Body of pancreas (tissue), 4 donors: ENCODE measurements around the gene ADAMTS3. TPM values are rescaled to one million over a fixed set of nuclear protein-coding genes. Genes with fewer than 3 reads are reported as not detected.

ENCODE experiments used
- ATAC-seq: fragments of 150-250 bp; one replicate; pipeline ENCODE4 v1.9.1; 2016
- DNase-seq, 4 donors: peaks; one replicate each; pipeline ENCODE4 v3.0.0-alpha.2; 2019
- H3K27ac ChIP-seq, 4 donors: fragments of 200-600 bp; sonication (generic); 1 replicate in 3 of 4; 2 replicates in 1 of 4; pipeline versions ENCODE4 v1.5.1 to v1.6.1; 2016 to 2019; ENCODE audit warnings: mild to moderate bottlenecking in 1 of 4, mixed read lengths in 1 of 4, moderate library complexity in 1 of 4
- H3K27me3 ChIP-seq, 2 donors: fragments of 200-600 bp; sonication (generic); one replicate each; pipeline ENCODE4 v1.6.0; 2016; ENCODE audit warnings: mild to moderate bottlenecking in 1 of 2
- H3K36me3 ChIP-seq, 2 donors: fragments of 200-600 bp; sonication (generic); replicated peaks in 1 of 2; 2 replicates each; pipeline ENCODE4 v1.5.1; 2016; ENCODE audit warnings: low read depth in 2 of 2; ENCODE audit not compliant: insufficient read depth in 1 of 2
- H3K4me1 ChIP-seq: fragments of 200-600 bp; sonication (generic); one replicate; pipeline ENCODE4 v1.6.0; 2016
- H3K4me3 ChIP-seq, 2 donors: fragments of 200-600 bp; sonication (generic); 1 replicate in 1 of 2; 2 replicates in 1 of 2; pipeline ENCODE4 v1.5.1; 2016 to 2019
- H3K9me3 ChIP-seq, 3 donors: fragments of 200-600 bp; sonication (generic); 1 replicate in 2 of 3; 2 replicates in 1 of 3; pipeline ENCODE4 v1.5.1; 2016
- POLR2A ChIP-seq, 3 donors: fragments of 450-650 bp; IDR thresholded peaks; one replicate each; pipeline ENCODE4 v1.6.1; 2016; ENCODE audit warnings: antibody characterized with exemption in 3 of 3, mild to moderate bottlenecking in 2 of 3
- WGBS, 2 donors: methylation state at CpG; one replicate each; pipeline ENCODE4 v1.1.5; 2017; 5-methylcytosine and 5-hydroxymethylcytosine counted together
- intact Hi-C: fragments of 100-400 bp; cut with DNase I; formaldehyde crosslinking; loops from one replicate; pipeline ENCODE4 v1.15.1; 2023
- total RNA-seq, 2 donors: library from RNA; depleted of rRNA; stranded (reverse); fragments of >200 nt; gene quantifications; one replicate each; pipeline ENCODE4 v1.1.0, GENCODE V29; 2016
- TF ChIP-seq, protein P1 (sequence below), 7 experiments: fragments of 450-650 bp in 4 of 7; fragments of 200-600 bp in 3 of 7; sonication (generic) in 3 of 7; IDR thresholded peaks; one replicate each; pipeline ENCODE4 v1.5.1; 2016 to 2019; ENCODE audit warnings: antibody characterized with exemption in 7 of 7

ADAMTS3 gene
- total RNA-seq, 2 donors from 2014 or later, result 0.26 to 0.33 TPM

DNA sequence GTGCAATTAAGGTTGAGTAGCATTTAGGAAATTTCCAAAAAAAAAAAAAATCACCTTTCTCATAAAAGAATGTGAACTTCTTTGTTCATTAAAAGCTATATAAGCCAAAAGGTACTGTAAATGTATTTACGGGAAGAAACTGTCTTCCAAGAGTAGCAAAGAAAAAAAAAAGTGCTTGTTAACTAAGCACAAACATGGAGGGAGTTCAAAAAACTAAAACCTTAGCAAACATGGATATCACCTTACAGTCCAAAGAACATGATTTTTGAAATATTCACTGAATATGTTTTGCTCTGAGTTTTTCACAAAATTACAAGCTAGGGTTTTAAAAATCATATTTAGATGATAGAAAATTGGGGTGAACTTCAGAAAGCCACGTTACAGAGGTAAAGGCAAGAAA lies 217.5 kb downstream of the ADAMTS3 start:
- DNase-seq, result no peak
- Histone ChIP-seq H3K27me3 (no peaks in the 10 kb centered on the region), H3K4me3 (no peak overlapping the region), H3K4me1 (no peaks in the 10 kb centered on the region), H3K27ac (no peak overlapping the region), H3K36me3 (no peaks in the 10 kb centered on the region), H3K9me3 (no peaks in the 10 kb centered on the region)
- intact Hi-C loops, result no loop called here
- no peak for TF ChIP-seq POLR2A (IDR thresholded peaks at IDR 0.05)
- TF ChIP-seq, protein P1, sequence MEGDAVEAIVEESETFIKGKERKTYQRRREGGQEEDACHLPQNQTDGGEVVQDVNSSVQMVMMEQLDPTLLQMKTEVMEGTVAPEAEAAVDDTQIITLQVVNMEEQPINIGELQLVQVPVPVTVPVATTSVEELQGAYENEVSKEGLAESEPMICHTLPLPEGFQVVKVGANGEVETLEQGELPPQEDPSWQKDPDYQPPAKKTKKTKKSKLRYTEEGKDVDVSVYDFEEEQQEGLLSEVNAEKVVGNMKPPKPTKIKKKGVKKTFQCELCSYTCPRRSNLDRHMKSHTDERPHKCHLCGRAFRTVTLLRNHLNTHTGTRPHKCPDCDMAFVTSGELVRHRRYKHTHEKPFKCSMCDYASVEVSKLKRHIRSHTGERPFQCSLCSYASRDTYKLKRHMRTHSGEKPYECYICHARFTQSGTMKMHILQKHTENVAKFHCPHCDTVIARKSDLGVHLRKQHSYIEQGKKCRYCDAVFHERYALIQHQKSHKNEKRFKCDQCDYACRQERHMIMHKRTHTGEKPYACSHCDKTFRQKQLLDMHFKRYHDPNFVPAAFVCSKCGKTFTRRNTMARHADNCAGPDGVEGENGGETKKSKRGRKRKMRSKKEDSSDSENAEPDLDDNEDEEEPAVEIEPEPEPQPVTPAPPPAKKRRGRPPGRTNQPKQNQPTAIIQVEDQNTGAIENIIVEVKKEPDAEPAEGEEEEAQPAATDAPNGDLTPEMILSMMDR (IDR thresholded peaks at IDR 0.05), result no peak
- no peak for ATAC-seq
- WGBS, 2 donors, result 17 to 37% methylated on average over 2 of the region's 2 CpGs

- intact Hi-C loops, result no loop called here
- no peak overlapping the region for H3K27ac ChIP-seq
- H3K36me3 ChIP-seq, result no peaks in the 10 kb centered on the region
- H3K27me3 ChIP-seq, result no peaks in the 10 kb centered on the region
- H3K9me3 ChIP-seq, result no peaks in the 10 kb centered on the region
- ATAC-seq (no peak), DNase-seq (no peak)
- no peaks in the 10 kb centered on the region for H3K4me1 ChIP-seq
- TF ChIP-seq POLR2A (IDR thresholded peaks at IDR 0.05), result no peak
- TF ChIP-seq, protein P1 (IDR thresholded peaks at IDR 0.05), result no peak
- no peak overlapping the region for H3K4me3 ChIP-seq
These were observed 220.3 kb downstream of the ADAMTS3 start for GRCh38 chr4:72348701-72349100.

GRCh38 chr4:72344418-72344817 lies 224.6 kb downstream of the ADAMTS3 start:
- TF ChIP-seq POLR2A (IDR thresholded peaks at IDR 0.05), result no peak
- TF ChIP-seq, protein P1 (IDR thresholded peaks at IDR 0.05), result no peak
- Histone ChIP-seq H3K27me3 (no peaks in the 10 kb centered on the region), H3K36me3 (no peaks in the 10 kb centered on the region), H3K27ac (no peak overlapping the region), H3K4me3 (no peak overlapping the region), H3K4me1 (no peaks in the 10 kb centered on the region), H3K9me3 (no peaks in the 10 kb centered on the region)
- no peak for DNase-seq
- intact Hi-C loops, result no loop called here
- ATAC-seq, result no peak

DNA sequence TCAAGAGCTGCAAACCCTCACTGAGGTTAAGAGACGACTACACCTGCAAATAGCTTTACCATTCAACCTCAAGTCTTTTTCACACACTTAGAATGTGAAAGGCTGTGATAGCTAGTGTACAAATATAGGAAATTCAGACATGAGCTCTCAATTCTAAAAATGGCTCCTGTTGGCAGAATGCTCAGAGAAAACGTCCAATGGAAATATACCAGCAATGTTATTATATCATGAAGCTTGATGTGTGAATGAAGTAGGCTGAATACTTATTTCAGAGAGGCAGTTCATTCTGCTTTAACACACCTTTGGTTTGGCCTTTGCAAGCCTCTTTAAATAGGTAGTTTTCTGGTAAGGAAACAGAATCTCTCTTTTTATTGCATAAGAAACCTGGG lies 227.6 kb downstream of the ADAMTS3 start:
- Histone ChIP-seq H3K36me3 (no peaks in the 10 kb centered on the region), H3K27me3 (no peaks in the 10 kb centered on the region), H3K4me3 (no peak overlapping the region), H3K4me1 (no peaks in the 10 kb centered on the region), H3K9me3 (no peaks in the 10 kb centered on the region), H3K27ac (no peak overlapping the region)
- TF ChIP-seq, protein P1 (IDR thresholded peaks at IDR 0.05), result no peak
- no peak for TF ChIP-seq POLR2A (IDR thresholded peaks at IDR 0.05)
- intact Hi-C loops, result no loop called here
- DNase-seq (no peak), ATAC-seq (no peak)
- WGBS, 2 donors, result 32 to 41% methylated on average over 2 of the region's 2 CpGs

DNA sequence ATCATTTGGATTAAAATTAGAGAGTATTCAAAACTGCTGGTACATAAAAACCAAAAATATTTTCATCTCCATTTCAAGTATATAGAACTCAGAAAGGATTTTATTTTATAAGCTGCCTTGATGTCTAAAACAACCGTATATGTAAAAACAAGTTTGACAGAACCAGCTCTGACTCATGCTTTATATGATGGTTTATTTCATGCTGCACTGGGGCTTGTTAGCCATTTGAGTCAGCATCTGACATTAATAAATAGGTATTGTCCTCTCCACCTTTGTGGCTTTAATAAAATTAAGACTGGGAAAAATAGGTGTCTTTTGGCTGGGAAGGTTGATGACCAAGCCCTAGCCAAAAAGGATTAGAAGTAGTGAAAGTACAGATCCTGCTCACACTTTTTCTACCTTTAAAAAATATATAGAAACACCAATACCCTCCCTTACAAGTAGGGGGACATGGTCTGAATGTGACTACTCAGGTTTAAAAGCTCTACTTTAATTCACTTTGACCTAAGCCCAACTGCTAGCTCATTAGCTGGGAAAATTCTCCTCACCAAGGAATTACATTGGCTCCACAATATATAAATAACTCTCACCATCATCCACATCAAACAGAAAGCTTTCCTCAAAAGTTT lies 228.1 kb downstream of the ADAMTS3 start:
- H3K9me3 ChIP-seq, result no peaks in the 10 kb centered on the region
- H3K36me3 ChIP-seq, result no peaks in the 10 kb centered on the region
- intact Hi-C loops, result no loop called here
- H3K27me3 ChIP-seq, result no peaks in the 10 kb centered on the region
- no peak for ATAC-seq
- H3K4me3 ChIP-seq, result no peak overlapping the region
- TF ChIP-seq, protein P1 (IDR thresholded peaks at IDR 0.05), result no peak
- no peak for TF ChIP-seq POLR2A (IDR thresholded peaks at IDR 0.05)
- H3K27ac ChIP-seq, result no peak overlapping the region
- DNase-seq, result no peak
- WGBS, 2 donors, result 69 to 80% methylated on average over 1 of the region's 1 CpG
- H3K4me1 ChIP-seq, result no peaks in the 10 kb centered on the region
